ENCODE results near the gene STUM. TPM values are rescaled to one million over a fixed set of nuclear protein-coding genes. Genes with fewer than 3 reads are reported as not detected.

The STUM gene
- total and polyA plus RNA-seq, 2 of the 8 experiments (the other 6 are each of a cell fraction or from before 2014, with no cell fraction given) = 0.76 to 1.2 TPM

DNA sequence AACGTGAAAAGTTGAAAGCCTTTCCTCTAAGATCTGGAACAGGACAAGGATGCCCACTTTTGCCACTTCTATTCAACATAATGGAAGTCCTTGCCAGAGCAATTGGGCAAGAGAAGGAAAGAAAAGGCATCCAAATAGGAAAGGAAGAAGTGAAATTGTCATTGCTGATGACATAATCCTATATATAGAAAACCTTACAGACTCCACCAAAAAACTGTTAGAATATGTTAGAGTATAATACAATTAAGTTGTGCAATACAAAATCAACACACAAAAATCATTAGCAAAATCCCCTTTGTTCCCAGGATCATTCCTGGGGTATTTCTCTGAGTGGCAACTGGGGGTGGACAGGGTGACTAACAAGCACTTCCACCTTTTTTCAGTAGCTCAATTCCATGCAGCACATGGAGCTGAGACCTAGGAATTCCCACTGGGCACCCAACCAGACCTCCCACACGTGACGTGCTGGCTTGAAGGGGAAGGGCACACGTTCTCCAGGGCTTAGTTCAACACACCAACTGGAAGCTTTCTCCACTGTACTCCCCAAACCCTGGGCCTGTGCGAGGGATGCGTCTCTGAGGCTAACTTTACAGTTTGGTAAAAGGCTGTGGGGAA lies 9.6 kb downstream of the STUM start (continued):
- TF ChIP-seq E2F6 (IDR thresholded peaks at IDR 0.05) (no peak), SRF (IDR thresholded peaks at IDR 0.05; ENCODE audit: low read depth, low read length) (no peak), CHD7 (IDR thresholded peaks at IDR 0.05; ENCODE audit: insufficient replicate concordance, low read length) (no peak)

Measured in H1 (cell line).